SK-N-DZ (cell line): ENCODE data around the gene IFITM1.
"Not testable (repeated sequence)": the region's sequence is repeated elsewhere in the genome, so short reads cannot be mapped to it uniquely, and the experiment has no call there.

Experiments
- DNase-seq: peaks from one replicate; pipeline ENCODE4 v3.0.0-alpha.2; 2015; ENCODE audit warnings: low spot score

Gene IFITM1

GRCh38 chr11:344836-345578 lies 31.2 kb downstream of the IFITM1 start:
- no peak for DNase-seq

- no peak for DNase-seq
Observed at GRCh38 chr11:346529-346928, 32.7 kb downstream of the IFITM1 start.

- not testable (repeated sequence) for DNase-seq
Observed at GRCh38 chr11:349270-349954, 35.6 kb downstream of the IFITM1 start.

- not testable (repeated sequence) for DNase-seq
Observed at GRCh38 chr11:350033-350722, 36.3 kb downstream of the IFITM1 start.

- DNase-seq: no peak
Observed at GRCh38 chr11:350723-351255, 36.9 kb downstream of the IFITM1 start.

GRCh38 chr11:351411-351810 lies 37.6 kb downstream of the IFITM1 start:
- no peak for DNase-seq

- DNase-seq: no peak
Observed at GRCh38 chr11:352456-353031, 38.7 kb downstream of the IFITM1 start.

GRCh38 chr11:353179-353873 lies 39.5 kb downstream of the IFITM1 start:
- no peak for DNase-seq

GRCh38 chr11:355581-356458 lies 42.0 kb downstream of the IFITM1 start:
- peak; percentile 73 for DNase-seq

GRCh38 chr11:356610-357009 lies 42.8 kb downstream of the IFITM1 start:
- no peak for DNase-seq

- DNase-seq: no peak
Observed at GRCh38 chr11:357582-357981, 43.7 kb downstream of the IFITM1 start.

GRCh38 chr11:358129-358800 lies 44.4 kb downstream of the IFITM1 start:
- DNase-seq: no peak

GRCh38 chr11:359181-359714 lies 45.4 kb downstream of the IFITM1 start:
- no peak for DNase-seq

GRCh38 chr11:360326-361280 lies 46.8 kb downstream of the IFITM1 start:
- DNase-seq: no peak

- no peak for DNase-seq
Observed at GRCh38 chr11:362642-363442, 49.0 kb downstream of the IFITM1 start.

GRCh38 chr11:363443-363805 lies 49.6 kb downstream of the IFITM1 start:
- not testable (repeated sequence) for DNase-seq

- DNase-seq: no peak
Observed at GRCh38 chr11:363948-364761, 50.3 kb downstream of the IFITM1 start.
